Epithelial cell of prostate (primary cell): ENCODE results near the gene FHDC1.

ENCODE experiments used
- DNase-seq: peaks from one replicate; pipeline ENCODE4 v3.0.0-alpha.2; 2011; ENCODE audit warnings: low read depth, low spot score
- H3K27ac ChIP-seq: fragments of 450-650 bp; 2 replicates; pipeline ENCODE4 v1.5.1; 2017; ENCODE audit warnings: mild to moderate bottlenecking

FHDC1 gene

GRCh38 chr4:152974468-152975379 lies 38.6 kb downstream of the FHDC1 start:
- no peak for DNase-seq
- no peak overlapping the region for H3K27ac ChIP-seq

- DNase-seq, result no peak
- H3K27ac ChIP-seq, result no peak overlapping the region
Observed at GRCh38 chr4:152975380-152976211, 39.5 kb downstream of the FHDC1 start.

GRCh38 chr4:152976212-152976761 lies 40.2 kb downstream of the FHDC1 start:
- H3K27ac ChIP-seq, result no peak overlapping the region
- no peak for DNase-seq

- peak overlapping the region; percentile 14 for H3K27ac ChIP-seq
- DNase-seq, result no peak
Observed at GRCh38 chr4:152979731-152980330, 43.7 kb downstream of the FHDC1 start.

- no peak for DNase-seq
- H3K27ac ChIP-seq, result no peak overlapping the region
Observed at GRCh38 chr4:152981278-152981677, 45.2 kb downstream of the FHDC1 start.

GRCh38 chr4:152981842-152982241 lies 45.7 kb downstream of the FHDC1 start:
- H3K27ac ChIP-seq, result no peak overlapping the region
- no peak for DNase-seq

- H3K27ac ChIP-seq, result peak overlapping the region; percentile 43
- DNase-seq, result no peak
Observed at GRCh38 chr4:152983221-152983620, 47.1 kb downstream of the FHDC1 start.

- peak overlapping the region; percentile 43 for H3K27ac ChIP-seq
- DNase-seq, result no peak
Observed at GRCh38 chr4:152983774-152984411, 47.8 kb downstream of the FHDC1 start.

GRCh38 chr4:152988721-152989553 lies 52.8 kb downstream of the FHDC1 start:
- no peak for DNase-seq

GRCh38 chr4:152989554-152989970 lies 53.4 kb downstream of the FHDC1 start:
- DNase-seq, result no peak

More at GRCh38 chr4:152988721-152989553, 52.8 kb downstream of the FHDC1 start:
- no peak overlapping the region for H3K27ac ChIP-seq

GRCh38 chr4:152990471-152991131 lies 54.5 kb downstream of the FHDC1 start:
- no peak for DNase-seq
- H3K27ac ChIP-seq, result no peak overlapping the region

More at GRCh38 chr4:152989554-152989970, 53.4 kb downstream of the FHDC1 start:
- no peak overlapping the region for H3K27ac ChIP-seq

- peak overlapping the region; percentile 56 for H3K27ac ChIP-seq
- no peak for DNase-seq
Observed at GRCh38 chr4:152991398-152991797, 55.3 kb downstream of the FHDC1 start.

- peak overlapping the region; percentile 56 for H3K27ac ChIP-seq
- peak; percentile 86 for DNase-seq
Observed at GRCh38 chr4:152992027-152992426, 55.9 kb downstream of the FHDC1 start.

- peak overlapping the region; percentile 56 for H3K27ac ChIP-seq
- DNase-seq, result no peak
Observed at GRCh38 chr4:152992466-152992865, 56.3 kb downstream of the FHDC1 start.

- H3K27ac ChIP-seq, result no peak overlapping the region
- no peak for DNase-seq
Observed at GRCh38 chr4:152994038-152994437, 57.9 kb downstream of the FHDC1 start.

- no peak for DNase-seq
- peak overlapping the region; percentile 37 for H3K27ac ChIP-seq
Observed at GRCh38 chr4:152996111-152996571, 60.0 kb downstream of the FHDC1 start.

GRCh38 chr4:152996672-152997071 lies 60.5 kb downstream of the FHDC1 start:
- H3K27ac ChIP-seq, result peak overlapping the region; percentile 37

GRCh38 chr4:152997288-152997687 lies 61.2 kb downstream of the FHDC1 start:
- peak overlapping the region; percentile 49 for H3K27ac ChIP-seq
- no peak for DNase-seq

More at GRCh38 chr4:152996672-152997071, 60.5 kb downstream of the FHDC1 start:
- no peak for DNase-seq
